ENCODE measurements around the gene NCOA1.

GRCh38 chr2:24787532-24787931 is 296.5 kb downstream of the NCOA1 start:
- TF ChIP-seq CTCF (IDR thresholded peaks at IDR 0.05; ENCODE audit: borderline replicate concordance, extremely low read depth, low read length, poor library complexity, severe bottlenecking) = no peak
- no peak for TF ChIP-seq EZH2 (IDR thresholded peaks at IDR 0.05; ENCODE audit: borderline replicate concordance, low read depth, low read length, severe bottlenecking)
